ENCODE measurements around the gene GRAMD1B. TPM values are rescaled to one million over a fixed set of nuclear protein-coding genes. Genes with fewer than 3 reads are reported as not detected.
A peak's percentile ranks its signal among the peaks of the same experiment; 100 is the strongest.
"Not testable (repeated sequence)": the region's sequence is repeated elsewhere in the genome, so short reads cannot be mapped to it uniquely, and the experiment has no call there.

Gene GRAMD1B
- total RNA-seq, 1 donor from 2014 or later: 19.0 TPM

GRCh38 chr11:123465667-123466066, 35.6 kb downstream of the GRAMD1B start:
- intact Hi-C loops (cut with DNase I); DNase-seq; ATAC-seq (ENCODE audit: poor library complexity): not testable (repeated sequence)

GRCh38 chr11:123466172-123466571, 36.1 kb downstream of the GRAMD1B start:
- DNase-seq; intact Hi-C loops (cut with DNase I); ATAC-seq (ENCODE audit: poor library complexity): not testable (repeated sequence)

GRCh38 chr11:123469089-123469488, 39.0 kb downstream of the GRAMD1B start:
- intact Hi-C loops (cut with DNase I): no loop called here
- no peak for DNase-seq
- ATAC-seq (ENCODE audit: poor library complexity): peak; percentile 87

- intact Hi-C loops (cut with DNase I): no loop called here
- DNase-seq (no peak), ATAC-seq (ENCODE audit: poor library complexity) (no peak)
Observed at GRCh38 chr11:123469586-123469985, 39.5 kb downstream of the GRAMD1B start.

- intact Hi-C loops (cut with DNase I): loop anchor here (10.0 kb wide), 1 partner anchor 366 kb away; no protein-coding TSS in a partner anchor
- no peak for DNase-seq
- no peak for ATAC-seq (ENCODE audit: poor library complexity)
Observed at GRCh38 chr11:123470842-123471241, 40.8 kb downstream of the GRAMD1B start.

- DNase-seq (no peak), ATAC-seq (ENCODE audit: poor library complexity) (no peak)
- intact Hi-C loops (cut with DNase I): loop anchor here (10.0 kb wide), 1 partner anchor 368 kb away; no protein-coding TSS in a partner anchor
Observed at GRCh38 chr11:123472236-123472935, 42.3 kb downstream of the GRAMD1B start.

GRCh38 chr11:123473941-123474677, 44.0 kb downstream of the GRAMD1B start:
- intact Hi-C loops (cut with DNase I): loop anchor here (10.0 kb wide), 1 partner anchor 369 kb away; no protein-coding TSS in a partner anchor
- no peak for DNase-seq

GRCh38 chr11:123474994-123475393, 44.9 kb downstream of the GRAMD1B start:
- intact Hi-C loops (cut with DNase I): loop anchor here (5.0 to 10.0 kb wide), 2 partner anchors 68 to 370 kb away; no protein-coding TSS in a partner anchor
- DNase-seq (no peak), ATAC-seq (ENCODE audit: poor library complexity) (peak; percentile 18)

More at GRCh38 chr11:123473941-123474677, 44.0 kb downstream of the GRAMD1B start:
- no peak for ATAC-seq (ENCODE audit: poor library complexity)

- ATAC-seq (ENCODE audit: poor library complexity): peak; percentile 42
- intact Hi-C loops (cut with DNase I): loop anchor here (5.0 to 10.0 kb wide), 2 partner anchors 68 to 371 kb away; no protein-coding TSS in a partner anchor
- DNase-seq: no peak
Observed at GRCh38 chr11:123475469-123475868, 45.4 kb downstream of the GRAMD1B start.

- intact Hi-C loops (cut with DNase I): loop anchor here (5.0 to 10.0 kb wide), 2 partner anchors 70 to 373 kb away; no protein-coding TSS in a partner anchor
- DNase-seq: no peak
Observed at GRCh38 chr11:123477205-123477907, 47.3 kb downstream of the GRAMD1B start.

GRCh38 chr11:123478352-123478987, 48.4 kb downstream of the GRAMD1B start:
- intact Hi-C loops (cut with DNase I): loop anchor here (2.0 to 10.0 kb wide), 3 partner anchors 71 to 374 kb away; no protein-coding TSS in a partner anchor
- peak; percentile 58 for DNase-seq
- ATAC-seq (ENCODE audit: poor library complexity): peak; percentile 74

More at GRCh38 chr11:123477205-123477907, 47.3 kb downstream of the GRAMD1B start:
- no peak for ATAC-seq (ENCODE audit: poor library complexity)

GRCh38 chr11:123479048-123479837, 49.2 kb downstream of the GRAMD1B start:
- intact Hi-C loops (cut with DNase I): loop anchor here (2.0 to 10.0 kb wide), 3 partner anchors 72 to 374 kb away; no protein-coding TSS in a partner anchor
- no peak for DNase-seq
- no peak for ATAC-seq (ENCODE audit: poor library complexity)

GRCh38 chr11:123480290-123480815, 50.3 kb downstream of the GRAMD1B start:
- intact Hi-C loops (cut with DNase I): no loop called here
- DNase-seq (no peak), ATAC-seq (ENCODE audit: poor library complexity) (no peak)

GRCh38 chr11:123480882-123481281, 50.8 kb downstream of the GRAMD1B start:
- DNase-seq: no peak
- intact Hi-C loops (cut with DNase I): no loop called here
- no peak for ATAC-seq (ENCODE audit: poor library complexity)

- ATAC-seq (ENCODE audit: poor library complexity) (no peak), DNase-seq (no peak)
- intact Hi-C loops (cut with DNase I): no loop called here
Observed at GRCh38 chr11:123481640-123482039, 51.6 kb downstream of the GRAMD1B start.

- DNase-seq (no peak), ATAC-seq (ENCODE audit: poor library complexity) (no peak)
- intact Hi-C loops (cut with DNase I): no loop called here
Observed at GRCh38 chr11:123482218-123482617, 52.1 kb downstream of the GRAMD1B start.

- intact Hi-C loops (cut with DNase I): no loop called here
- DNase-seq: no peak
- ATAC-seq (ENCODE audit: poor library complexity): no peak
Observed at GRCh38 chr11:123483058-123483457, 53.0 kb downstream of the GRAMD1B start.

Measured in Right ventricle myocardium superior (tissue), 1 donor.